GM18867 (cell line): Measurements from ENCODE around the gene INTS1.
"Not testable (repeated sequence)": the region's sequence is repeated elsewhere in the genome, so short reads cannot be mapped to it uniquely, and the experiment has no call there.

Experiments
- ATAC-seq: cut with Tn5 transposase; IDR thresholded peaks from one replicate; pipeline ENCODE4 v1.9.1; 2021; ENCODE audit warnings: mild to moderate bottlenecking, moderate library complexity; ENCODE audit not compliant: unreplicated experiment

INTS1 gene

GRCh38 chr7:1531263-1531978 lies 27.2 kb upstream of the INTS1 start:
- ATAC-seq = peak; percentile 21

GRCh38 chr7:1530946-1531262 lies 26.7 kb upstream of the INTS1 start:
- peak; percentile 25 for ATAC-seq

- no peak for ATAC-seq
These were observed 25.4 kb upstream of the INTS1 start for GRCh38 chr7:1529383-1530116.

GRCh38 chr7:1526271-1526754 lies 22.1 kb upstream of the INTS1 start:
- no peak for ATAC-seq

GRCh38 chr7:1525409-1525808 lies 21.2 kb upstream of the INTS1 start:
- no peak for ATAC-seq

GRCh38 chr7:1523844-1524243 lies 19.7 kb upstream of the INTS1 start:
- no peak for ATAC-seq

GRCh38 chr7:1523208-1523607 lies 19.0 kb upstream of the INTS1 start:
- no peak for ATAC-seq

- ATAC-seq = no peak
These were observed 17.3 kb upstream of the INTS1 start for GRCh38 chr7:1521456-1521855.

- ATAC-seq = no peak
These were observed 16.5 kb upstream of the INTS1 start for GRCh38 chr7:1520539-1521234.

- not testable (repeated sequence) for ATAC-seq
These were observed 15.2 kb upstream of the INTS1 start for GRCh38 chr7:1519322-1519922.

- no peak for ATAC-seq
These were observed 12.5 kb upstream of the INTS1 start for GRCh38 chr7:1516586-1517251.

- ATAC-seq = not testable (repeated sequence)
These were observed 11.3 kb upstream of the INTS1 start for GRCh38 chr7:1515509-1515967.

- ATAC-seq = no peak
These were observed 10.8 kb upstream of the INTS1 start for GRCh38 chr7:1514995-1515401.

- no peak for ATAC-seq
These were observed 10.2 kb upstream of the INTS1 start for GRCh38 chr7:1514407-1514806.

GRCh38 chr7:1513657-1514095 lies 9.5 kb upstream of the INTS1 start:
- no peak for ATAC-seq

GRCh38 chr7:1512781-1513656 lies 8.8 kb upstream of the INTS1 start:
- ATAC-seq = no peak

- ATAC-seq = no peak
These were observed 7.5 kb upstream of the INTS1 start for GRCh38 chr7:1511444-1512422.

GRCh38 chr7:1510780-1511154 lies 6.6 kb upstream of the INTS1 start:
- ATAC-seq = no peak

- no peak for ATAC-seq
These were observed 5.0 kb upstream of the INTS1 start for GRCh38 chr7:1509226-1509625.
